HepG2 (cell line): Measurements from ENCODE around the gene INO80E. TPM values are rescaled to one million over a fixed set of nuclear protein-coding genes. Genes with fewer than 3 reads are reported as not detected.

Experiments
- HNRNPH1 ChIP-seq: fragments of 200-400 bp; formaldehyde crosslinking; optimal IDR thresholded peaks from 2 replicates; pipeline ENCODE3; 2017; ENCODE audit warnings: mild to moderate bottlenecking, low read depth, low read length
- MAZ ChIP-seq, 2 experiments: sonication (generic) in 1 of 2; formaldehyde crosslinking in 1 of 2; IDR thresholded peaks; 2 replicates each; pipeline versions ENCODE4 v1.5.0 to v1.6.1; 2012 to 2020; ENCODE audit warnings: low read depth in 2 of 2, mild to moderate bottlenecking in 2 of 2, borderline replicate concordance in 1 of 2, improper control_type of control experiment in 1 of 2, low read length in 1 of 2, missing genetic modification reagents in 1 of 2, moderate library complexity in 1 of 2
- MYC ChIP-seq: sonication (generic); formaldehyde crosslinking; IDR thresholded peaks from 2 replicates; pipeline ENCODE4 v1.9.0; 2021; ENCODE audit warnings: missing genetic modification reagents, borderline replicate concordance
- NCOA2 ChIP-seq: sonication (generic); formaldehyde crosslinking; IDR thresholded peaks from 2 replicates; pipeline ENCODE4 v1.8.0; 2022; ENCODE audit warnings: inconsistent platforms
- RBM22 ChIP-seq: fragments of 200-400 bp; formaldehyde crosslinking; optimal IDR thresholded peaks from 2 replicates; pipeline ENCODE3; 2017; ENCODE audit warnings: mild to moderate bottlenecking, low read length, moderate library complexity
- SOX6 ChIP-seq, 2 experiments: fragments of 450-650 bp in 1 of 2; sonication (generic) in 1 of 2; formaldehyde crosslinking in 1 of 2; IDR thresholded peaks; 2 replicates each; pipeline versions ENCODE4 v1.4.0 to v1.6.1; 2017 to 2020; ENCODE audit warnings: antibody characterized with exemption in 1 of 2, mild to moderate bottlenecking in 1 of 2, missing genetic modification reagents in 1 of 2
- ZBTB21 ChIP-seq: sonication (generic); formaldehyde crosslinking; IDR thresholded peaks from 2 replicates; pipeline ENCODE4 v1.4.0; 2020; ENCODE audit warnings: missing genetic modification reagents
- ZMYM3 ChIP-seq: sonication (generic); formaldehyde crosslinking; IDR thresholded peaks from 2 replicates; pipeline ENCODE4 v1.5.1; 2020; ENCODE audit warnings: mild to moderate bottlenecking, missing genetic modification reagents
- ZNF329 ChIP-seq: sonication (generic); formaldehyde crosslinking; IDR thresholded peaks from 2 replicates; pipeline ENCODE4 v1.9.0; 2021; ENCODE audit warnings: low read depth, mild to moderate bottlenecking, missing genetic modification reagents
- ZNF446 ChIP-seq: sonication (generic); formaldehyde crosslinking; IDR thresholded peaks from 2 replicates; pipeline ENCODE4 v1.5.0; 2020; ENCODE audit warnings: mild to moderate bottlenecking, missing genetic modification reagents
- ZNF557 ChIP-seq: sonication (generic); formaldehyde crosslinking; IDR thresholded peaks from 2 replicates; pipeline ENCODE4 v1.4.0; 2020; ENCODE audit warnings: missing genetic modification reagents
- ZNF629 ChIP-seq: sonication (generic); formaldehyde crosslinking; conservative IDR thresholded peaks from 2 replicates; pipeline ENCODE4 v1.5.0; 2020; ENCODE audit warnings: missing genetic modification reagents
- ZNF703 ChIP-seq: sonication (generic); formaldehyde crosslinking; IDR thresholded peaks from 2 replicates; pipeline ENCODE4 v1.5.1; 2020; ENCODE audit warnings: missing genetic modification reagents, mild to moderate bottlenecking, moderate library complexity, borderline replicate concordance
- polyA plus RNA-seq, 8 experiments: library from polyadenylated mRNA; depleted of rRNA in 3 of 8; stranded (reverse) in 7 of 8; unstranded in 1 of 8; fragments of >200 nt; fragmentation: Illumina TruSeq in 4 of 8; extraction: Trizol in 4 of 8; gene quantifications; 2 replicates each; pipeline versions ENCODE4 v1.2.1 to v1.2.3, GENCODE V29; 2011 to 2016; ENCODE audit warnings: low read depth in 4 of 8, missing spikeins in 1 of 8, mixed read lengths in 1 of 8; ENCODE audit not compliant: insufficient read depth in 1 of 8
- total RNA-seq, 5 experiments: library from RNA; depleted of rRNA; stranded (reverse); fragments of >200 nt; fragmentation: Illumina TruSeq; extraction: Trizol; gene quantifications; 2 replicates each; pipeline ENCODE4 v1.2.3, GENCODE V29; 2016; ENCODE audit warnings: low read depth in 1 of 5
- TF ChIP-seq, protein P1 (sequence below): sonication (generic); formaldehyde crosslinking; IDR thresholded peaks from 2 replicates; pipeline ENCODE4 v1.5.1; 2020; ENCODE audit warnings: missing genetic modification reagents, mild to moderate bottlenecking, borderline replicate concordance
- TF ChIP-seq, protein P2 (sequence below): sonication (generic); formaldehyde crosslinking; IDR thresholded peaks from 2 replicates; pipeline ENCODE4 v1.8.1; 2023; ENCODE audit warnings: mild to moderate bottlenecking, missing genetic modification reagents, borderline replicate concordance
- TF ChIP-seq, protein P3 (sequence below): sonication (generic); formaldehyde crosslinking; IDR thresholded peaks from 2 replicates; pipeline ENCODE4 v1.4.0; 2020; ENCODE audit warnings: missing genetic modification reagents, mild to moderate bottlenecking, borderline replicate concordance
- TF ChIP-seq, protein P4 (sequence below): sonication (generic); formaldehyde crosslinking; IDR thresholded peaks from 2 replicates; pipeline ENCODE4 v1.9.0; 2021; ENCODE audit warnings: missing genetic modification reagents, borderline replicate concordance
- TF ChIP-seq, protein P5 (sequence below): sonication (generic); formaldehyde crosslinking; IDR thresholded peaks from 2 replicates; pipeline ENCODE4 v1.5.1; 2020; ENCODE audit warnings: missing genetic modification reagents, mild to moderate bottlenecking, borderline replicate concordance
- TF ChIP-seq, protein P6 (sequence below): sonication (generic); formaldehyde crosslinking; IDR thresholded peaks from 2 replicates; pipeline ENCODE4 v1.8.0; 2022; ENCODE audit warnings: missing genetic modification reagents, mild to moderate bottlenecking, borderline replicate concordance

INO80E gene
- total and polyA plus RNA-seq, 2 of the 13 experiments (the other 11 are each of a cell fraction or from before 2014, with no cell fraction given): 25.8 to 45.6 TPM

DNA sequence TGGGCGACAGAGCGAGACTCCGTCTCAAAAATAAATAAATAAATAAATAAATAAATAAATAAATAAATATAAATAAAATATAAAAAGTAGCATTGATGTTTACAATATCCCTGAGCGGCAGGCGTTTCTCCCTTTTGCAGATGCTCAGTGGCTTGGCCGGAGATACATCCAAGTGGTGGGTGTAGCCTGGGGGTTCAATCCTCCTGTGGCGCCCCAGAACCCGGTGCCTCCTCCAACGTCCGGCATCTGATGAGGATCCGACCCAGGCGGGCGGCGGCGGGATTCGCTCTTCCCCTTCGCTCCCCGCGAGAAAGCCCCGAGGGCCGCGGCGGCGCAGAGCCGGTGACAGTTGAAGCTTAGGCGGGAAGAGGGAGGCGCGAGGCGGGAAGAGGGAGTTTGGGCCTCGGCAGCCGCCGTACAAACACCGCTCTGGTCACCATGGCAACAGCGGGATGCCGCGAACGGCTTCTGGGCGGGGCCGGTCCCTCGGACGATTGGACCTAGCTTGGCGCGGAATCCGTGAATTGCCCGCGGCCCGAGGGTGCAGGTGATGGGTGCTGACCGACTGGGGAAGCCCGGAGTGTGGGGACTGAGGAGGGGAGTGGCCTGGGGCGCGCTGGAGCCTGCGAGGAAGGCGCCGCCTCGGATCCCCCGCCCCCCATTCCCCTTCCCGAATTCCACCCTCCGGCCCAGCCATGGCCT lies 56.8 kb downstream of the INO80E start (continued):
- TF ChIP-seq, protein P1, sequence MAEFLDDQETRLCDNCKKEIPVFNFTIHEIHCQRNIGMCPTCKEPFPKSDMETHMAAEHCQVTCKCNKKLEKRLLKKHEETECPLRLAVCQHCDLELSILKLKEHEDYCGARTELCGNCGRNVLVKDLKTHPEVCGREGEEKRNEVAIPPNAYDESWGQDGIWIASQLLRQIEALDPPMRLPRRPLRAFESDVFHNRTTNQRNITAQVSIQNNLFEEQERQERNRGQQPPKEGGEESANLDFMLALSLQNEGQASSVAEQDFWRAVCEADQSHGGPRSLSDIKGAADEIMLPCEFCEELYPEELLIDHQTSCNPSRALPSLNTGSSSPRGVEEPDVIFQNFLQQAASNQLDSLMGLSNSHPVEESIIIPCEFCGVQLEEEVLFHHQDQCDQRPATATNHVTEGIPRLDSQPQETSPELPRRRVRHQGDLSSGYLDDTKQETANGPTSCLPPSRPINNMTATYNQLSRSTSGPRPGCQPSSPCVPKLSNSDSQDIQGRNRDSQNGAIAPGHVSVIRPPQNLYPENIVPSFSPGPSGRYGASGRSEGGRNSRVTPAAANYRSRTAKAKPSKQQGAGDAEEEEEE (CRISPR knock-in tag): peak; percentile 73; the same call in 1 of the 2 replicates
- TF ChIP-seq, protein P2, sequence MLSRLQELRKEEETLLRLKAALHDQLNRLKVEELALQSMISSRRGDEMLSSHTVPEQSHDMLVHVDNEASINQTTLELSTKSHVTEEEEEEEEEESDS (CRISPR knock-in tag): peak; percentile 95; the same call in 1 of the 2 replicates
- TF ChIP-seq MAZ (IDR thresholded peaks at IDR 0.05; ENCODE audit: borderline replicate concordance, low read depth, low read length) (peak; percentile 54; the same call in 1 of the 2 replicates), MAZ (CRISPR knock-in tag; IDR thresholded peaks at IDR 0.05; ENCODE audit: low read depth) (peak; percentile 96), MYC (CRISPR knock-in tag) (peak; percentile 77; the same call in 1 of the 2 replicates), ZNF703 (CRISPR knock-in tag) (no peak), ZNF557 (peak; percentile 93; the same call in 1 of the 2 replicates), ZNF329 (CRISPR knock-in tag) (peak; percentile 93), ZNF446 (CRISPR knock-in tag) (0 out of 2 replicates have a peak, but pooled peaks have one; percentile 71), ZBTB21 (CRISPR knock-in tag) (peak; percentile 51; the same call in 1 of the 2 replicates), NCOA2 (CRISPR knock-in tag) (peak; percentile 69), HNRNPH1 (no peak), ZMYM3 (CRISPR knock-in tag) (peak; percentile 95), RBM22 (peak; percentile 87), SOX6 (IDR thresholded peaks at IDR 0.05) (no peak), SOX6 (CRISPR knock-in tag; IDR thresholded peaks at IDR 0.05) (peak; percentile 73), ZNF629 (0 out of 2 replicates have a peak, but pooled peaks have one; percentile 40)
- TF ChIP-seq, protein P3, sequence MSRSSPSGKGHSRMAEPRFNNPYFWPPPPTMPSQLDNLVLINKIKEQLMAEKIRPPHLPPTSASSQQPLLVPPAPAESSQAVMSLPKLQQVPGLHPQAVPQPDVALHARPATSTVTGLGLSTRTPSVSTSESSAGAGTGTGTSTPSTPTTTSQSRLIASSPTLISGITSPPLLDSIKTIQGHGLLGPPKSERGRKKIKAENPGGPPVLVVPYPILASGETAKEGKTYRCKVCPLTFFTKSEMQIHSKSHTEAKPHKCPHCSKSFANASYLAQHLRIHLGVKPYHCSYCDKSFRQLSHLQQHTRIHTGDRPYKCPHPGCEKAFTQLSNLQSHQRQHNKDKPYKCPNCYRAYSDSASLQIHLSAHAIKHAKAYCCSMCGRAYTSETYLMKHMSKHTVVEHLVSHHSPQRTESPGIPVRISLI: peak; percentile 66; the same call in 1 of the 2 replicates
- TF ChIP-seq, protein P4, sequence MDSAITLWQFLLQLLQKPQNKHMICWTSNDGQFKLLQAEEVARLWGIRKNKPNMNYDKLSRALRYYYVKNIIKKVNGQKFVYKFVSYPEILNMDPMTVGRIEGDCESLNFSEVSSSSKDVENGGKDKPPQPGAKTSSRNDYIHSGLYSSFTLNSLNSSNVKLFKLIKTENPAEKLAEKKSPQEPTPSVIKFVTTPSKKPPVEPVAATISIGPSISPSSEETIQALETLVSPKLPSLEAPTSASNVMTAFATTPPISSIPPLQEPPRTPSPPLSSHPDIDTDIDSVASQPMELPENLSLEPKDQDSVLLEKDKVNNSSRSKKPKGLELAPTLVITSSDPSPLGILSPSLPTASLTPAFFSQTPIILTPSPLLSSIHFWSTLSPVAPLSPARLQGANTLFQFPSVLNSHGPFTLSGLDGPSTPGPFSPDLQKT (CRISPR knock-in tag): no peak
- TF ChIP-seq, protein P5, sequence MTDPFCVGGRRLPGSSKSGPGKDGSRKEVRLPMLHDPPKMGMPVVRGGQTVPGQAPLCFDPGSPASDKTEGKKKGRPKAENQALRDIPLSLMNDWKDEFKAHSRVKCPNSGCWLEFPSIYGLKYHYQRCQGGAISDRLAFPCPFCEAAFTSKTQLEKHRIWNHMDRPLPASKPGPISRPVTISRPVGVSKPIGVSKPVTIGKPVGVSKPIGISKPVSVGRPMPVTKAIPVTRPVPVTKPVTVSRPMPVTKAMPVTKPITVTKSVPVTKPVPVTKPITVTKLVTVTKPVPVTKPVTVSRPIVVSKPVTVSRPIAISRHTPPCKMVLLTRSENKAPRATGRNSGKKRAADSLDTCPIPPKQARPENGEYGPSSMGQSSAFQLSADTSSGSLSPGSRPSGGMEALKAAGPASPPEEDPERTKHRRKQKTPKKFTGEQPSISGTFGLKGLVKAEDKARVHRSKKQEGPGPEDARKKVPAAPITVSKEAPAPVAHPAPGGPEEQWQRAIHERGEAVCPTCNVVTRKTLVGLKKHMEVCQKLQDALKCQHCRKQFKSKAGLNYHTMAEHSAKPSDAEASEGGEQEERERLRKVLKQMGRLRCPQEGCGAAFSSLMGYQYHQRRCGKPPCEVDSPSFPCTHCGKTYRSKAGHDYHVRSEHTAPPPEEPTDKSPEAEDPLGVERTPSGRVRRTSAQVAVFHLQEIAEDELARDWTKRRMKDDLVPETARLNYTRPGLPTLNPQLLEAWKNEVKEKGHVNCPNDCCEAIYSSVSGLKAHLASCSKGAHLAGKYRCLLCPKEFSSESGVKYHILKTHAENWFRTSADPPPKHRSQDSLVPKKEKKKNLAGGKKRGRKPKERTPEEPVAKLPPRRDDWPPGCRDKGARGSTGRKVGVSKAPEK (CRISPR knock-in tag): peak; percentile 84; the same call in 1 of the 2 replicates
- TF ChIP-seq, protein P6, sequence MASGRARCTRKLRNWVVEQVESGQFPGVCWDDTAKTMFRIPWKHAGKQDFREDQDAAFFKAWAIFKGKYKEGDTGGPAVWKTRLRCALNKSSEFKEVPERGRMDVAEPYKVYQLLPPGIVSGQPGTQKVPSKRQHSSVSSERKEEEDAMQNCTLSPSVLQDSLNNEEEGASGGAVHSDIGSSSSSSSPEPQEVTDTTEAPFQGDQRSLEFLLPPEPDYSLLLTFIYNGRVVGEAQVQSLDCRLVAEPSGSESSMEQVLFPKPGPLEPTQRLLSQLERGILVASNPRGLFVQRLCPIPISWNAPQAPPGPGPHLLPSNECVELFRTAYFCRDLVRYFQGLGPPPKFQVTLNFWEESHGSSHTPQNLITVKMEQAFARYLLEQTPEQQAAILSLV (CRISPR knock-in tag): peak; percentile 98; the same call in 1 of the 2 replicates
